Lower leg skin (tissue), 3 donors: ENCODE data around the gene CD38.

Source experiments
- POLR2A ChIP-seq, 2 donors: fragments of 450-650 bp; IDR thresholded peaks; one replicate each; pipeline ENCODE4 v1.6.1; 2016 to 2017; ENCODE audit warnings: antibody characterized with exemption in 2 of 2, mild to moderate bottlenecking in 1 of 2, moderate library complexity in 1 of 2
- TF ChIP-seq, protein P1 (sequence below), 3 donors: fragments of 450-650 bp; IDR thresholded peaks; one replicate each; pipeline ENCODE4 v1.5.1; 2016; ENCODE audit warnings: antibody characterized with exemption in 3 of 3, mild to moderate bottlenecking in 3 of 3, moderate library complexity in 2 of 3

DNA sequence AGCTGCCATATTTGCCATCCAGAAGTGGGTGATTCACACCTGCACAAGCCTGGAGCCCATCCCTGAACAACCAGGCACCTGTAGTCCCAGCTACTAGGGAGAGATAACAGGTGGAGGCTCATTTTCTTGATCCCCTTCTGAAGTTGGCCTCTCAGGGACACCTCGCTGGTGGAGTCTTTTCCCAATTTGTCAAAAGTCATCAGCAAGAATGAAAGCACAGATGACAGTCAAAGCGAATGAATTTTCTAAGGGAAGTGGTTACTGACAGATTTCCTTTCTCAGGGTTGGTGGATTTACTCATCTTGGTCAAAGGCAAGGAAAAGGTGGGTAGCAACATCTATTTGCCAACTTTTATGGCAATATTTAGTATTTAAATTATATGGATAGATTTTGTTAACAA, 123.9 kb downstream of the CD38 start:
- TF ChIP-seq, protein P1, sequence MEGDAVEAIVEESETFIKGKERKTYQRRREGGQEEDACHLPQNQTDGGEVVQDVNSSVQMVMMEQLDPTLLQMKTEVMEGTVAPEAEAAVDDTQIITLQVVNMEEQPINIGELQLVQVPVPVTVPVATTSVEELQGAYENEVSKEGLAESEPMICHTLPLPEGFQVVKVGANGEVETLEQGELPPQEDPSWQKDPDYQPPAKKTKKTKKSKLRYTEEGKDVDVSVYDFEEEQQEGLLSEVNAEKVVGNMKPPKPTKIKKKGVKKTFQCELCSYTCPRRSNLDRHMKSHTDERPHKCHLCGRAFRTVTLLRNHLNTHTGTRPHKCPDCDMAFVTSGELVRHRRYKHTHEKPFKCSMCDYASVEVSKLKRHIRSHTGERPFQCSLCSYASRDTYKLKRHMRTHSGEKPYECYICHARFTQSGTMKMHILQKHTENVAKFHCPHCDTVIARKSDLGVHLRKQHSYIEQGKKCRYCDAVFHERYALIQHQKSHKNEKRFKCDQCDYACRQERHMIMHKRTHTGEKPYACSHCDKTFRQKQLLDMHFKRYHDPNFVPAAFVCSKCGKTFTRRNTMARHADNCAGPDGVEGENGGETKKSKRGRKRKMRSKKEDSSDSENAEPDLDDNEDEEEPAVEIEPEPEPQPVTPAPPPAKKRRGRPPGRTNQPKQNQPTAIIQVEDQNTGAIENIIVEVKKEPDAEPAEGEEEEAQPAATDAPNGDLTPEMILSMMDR (IDR thresholded peaks at IDR 0.05), result no peak
- no peak for TF ChIP-seq POLR2A (IDR thresholded peaks at IDR 0.05)
